HepG2 (cell line): ENCODE results near the gene HBQ1. TPM values are rescaled to one million over a fixed set of nuclear protein-coding genes. Genes with fewer than 3 reads are reported as not detected.
A peak's percentile ranks its signal among the peaks of the same experiment; 100 is the strongest.

Source experiments
- ARHGAP35 ChIP-seq: sonication (generic); formaldehyde crosslinking; IDR thresholded peaks from 2 replicates; pipeline ENCODE4 v1.9.0; 2022; ENCODE audit warnings: mild to moderate bottlenecking, inconsistent platforms, moderate library complexity, missing genetic modification reagents, borderline replicate concordance
- ETV5 ChIP-seq: IDR thresholded peaks from 2 replicates; pipeline ENCODE4 v1.6.1; 2018; ENCODE audit warnings: missing biosample characterization, missing genetic modification reagents, inconsistent platforms, borderline replicate concordance
- GABPB1 ChIP-seq: IDR thresholded peaks from 2 replicates; pipeline ENCODE4 v1.6.1; 2016; ENCODE audit warnings: mild to moderate bottlenecking, missing genetic modification reagents, moderate library complexity, missing compliant biosample characterization
- GLI4 ChIP-seq: sonication (generic); formaldehyde crosslinking; IDR thresholded peaks from 2 replicates; pipeline ENCODE4 v1.5.1; 2020; ENCODE audit warnings: missing genetic modification reagents, mild to moderate bottlenecking, moderate library complexity, borderline replicate concordance
- HOXA7 ChIP-seq: sonication (generic); formaldehyde crosslinking; IDR thresholded peaks from 2 replicates; pipeline ENCODE4 v1.8.1; 2022; ENCODE audit warnings: mild to moderate bottlenecking, missing genetic modification reagents, moderate library complexity
- MBNL3 ChIP-seq: fragments of 250-450 bp; sonication (Bioruptor Pico); conservative IDR thresholded peaks from 2 replicates; pipeline ENCODE4 v1.8.0; 2022; ENCODE audit warnings: mild to moderate bottlenecking, inconsistent platforms
- PAF1 ChIP-seq: IDR thresholded peaks from 2 replicates; pipeline ENCODE4 v1.6.1; 2016; ENCODE audit warnings: missing genetic modification reagents, missing compliant biosample characterization
- TRIM24 ChIP-seq: sonication (generic); formaldehyde crosslinking; IDR thresholded peaks from 2 replicates; pipeline ENCODE4 v1.8.0; 2022; ENCODE audit warnings: mild to moderate bottlenecking, missing genetic modification reagents
- XBP1 ChIP-seq: sonication (generic); formaldehyde crosslinking; IDR thresholded peaks from 2 replicates; pipeline ENCODE4 v1.5.0; 2020; ENCODE audit warnings: missing genetic modification reagents
- ZBTB3 ChIP-seq: sonication (generic); formaldehyde crosslinking; IDR thresholded peaks from 2 replicates; pipeline ENCODE4 v1.4.0; 2020; ENCODE audit warnings: low read depth, mild to moderate bottlenecking, moderate library complexity, missing genetic modification reagents, borderline replicate concordance
- ZFYVE20 ChIP-seq: sonication (generic); formaldehyde crosslinking; IDR thresholded peaks from 2 replicates; pipeline ENCODE4 v1.8.0; 2023; ENCODE audit warnings: low read depth, mild to moderate bottlenecking, moderate library complexity, missing genetic modification reagents, borderline replicate concordance
- ZNF121 ChIP-seq: sonication (generic); formaldehyde crosslinking; IDR thresholded peaks from 2 replicates; pipeline ENCODE4 v1.5.0; 2020; ENCODE audit warnings: mild to moderate bottlenecking, missing genetic modification reagents
- polyA plus RNA-seq, 8 experiments: library from polyadenylated mRNA; depleted of rRNA in 3 of 8; stranded (reverse) in 7 of 8; unstranded in 1 of 8; fragments of >200 nt; fragmentation: Illumina TruSeq in 4 of 8; extraction: Trizol in 4 of 8; gene quantifications; 2 replicates each; pipeline versions ENCODE4 v1.2.1 to v1.2.3, GENCODE V29; 2011 to 2016; ENCODE audit warnings: low read depth in 4 of 8, missing spikeins in 1 of 8, mixed read lengths in 1 of 8; ENCODE audit not compliant: insufficient read depth in 1 of 8
- total RNA-seq, 5 experiments: library from RNA; depleted of rRNA; stranded (reverse); fragments of >200 nt; fragmentation: Illumina TruSeq; extraction: Trizol; gene quantifications; 2 replicates each; pipeline ENCODE4 v1.2.3, GENCODE V29; 2016; ENCODE audit warnings: low read depth in 1 of 5
- TF ChIP-seq, protein P1 (sequence below): sonication (generic); formaldehyde crosslinking; IDR thresholded peaks from 2 replicates; pipeline ENCODE4 v1.4.0; 2020; ENCODE audit warnings: missing genetic modification reagents, borderline replicate concordance
- TF ChIP-seq, protein P2 (sequence below): sonication (generic); formaldehyde crosslinking; IDR thresholded peaks from 2 replicates; pipeline ENCODE4 v1.9.0; 2022; ENCODE audit warnings: low read depth, missing genetic modification reagents
- TF ChIP-seq, protein P3 (sequence below): sonication (generic); formaldehyde crosslinking; IDR thresholded peaks from 2 replicates; pipeline ENCODE4 v1.8.0; 2022; ENCODE audit warnings: mild to moderate bottlenecking, missing genetic modification reagents, moderate library complexity
- TF ChIP-seq, protein P4 (sequence below): sonication (generic); formaldehyde crosslinking; IDR thresholded peaks from 2 replicates; pipeline ENCODE4 v1.4.0; 2020; ENCODE audit warnings: missing genetic modification reagents
- TF ChIP-seq, protein P5 (sequence below): sonication (generic); formaldehyde crosslinking; IDR thresholded peaks from 2 replicates; pipeline ENCODE4 v1.4.0; 2020; ENCODE audit warnings: missing genetic modification reagents
- TF ChIP-seq, protein P6 (sequence below): sonication (generic); formaldehyde crosslinking; IDR thresholded peaks from 2 replicates; pipeline ENCODE4 v1.4.0; 2020; ENCODE audit warnings: mild to moderate bottlenecking, missing genetic modification reagents

The HBQ1 gene
- total and polyA plus RNA-seq, 2 of the 13 experiments (the other 11 are each of a cell fraction or from before 2014, with no cell fraction given) = 4.9 to 7.4 TPM

DNA sequence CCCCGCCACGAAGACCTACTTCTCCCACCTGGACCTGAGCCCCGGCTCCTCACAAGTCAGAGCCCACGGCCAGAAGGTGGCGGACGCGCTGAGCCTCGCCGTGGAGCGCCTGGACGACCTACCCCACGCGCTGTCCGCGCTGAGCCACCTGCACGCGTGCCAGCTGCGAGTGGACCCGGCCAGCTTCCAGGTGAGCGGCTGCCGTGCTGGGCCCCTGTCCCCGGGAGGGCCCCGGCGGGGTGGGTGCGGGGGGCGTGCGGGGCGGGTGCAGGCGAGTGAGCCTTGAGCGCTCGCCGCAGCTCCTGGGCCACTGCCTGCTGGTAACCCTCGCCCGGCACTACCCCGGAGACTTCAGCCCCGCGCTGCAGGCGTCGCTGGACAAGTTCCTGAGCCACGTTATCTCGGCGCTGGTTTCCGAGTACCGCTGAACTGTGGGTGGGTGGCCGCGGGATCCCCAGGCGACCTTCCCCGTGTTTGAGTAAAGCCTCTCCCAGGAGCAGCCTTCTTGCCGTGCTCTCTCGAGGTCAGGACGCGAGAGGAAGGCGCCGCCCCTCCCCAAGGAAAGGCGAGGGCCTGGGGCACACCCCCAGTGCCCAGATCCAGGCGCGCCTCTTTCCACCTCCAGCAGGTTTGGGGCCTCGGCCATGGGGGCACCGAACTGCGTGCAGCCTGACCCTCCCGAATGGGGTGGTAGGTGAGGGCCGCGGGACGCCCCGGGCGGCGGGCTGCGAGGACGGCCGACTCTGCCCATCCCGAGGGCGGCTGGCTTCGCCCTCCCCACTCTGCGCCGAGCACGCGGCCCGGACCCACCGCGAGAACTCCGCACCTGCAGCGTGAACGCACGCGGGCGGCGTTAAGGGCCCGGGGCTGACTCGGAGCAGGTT is 664 bp downstream of the HBQ1 start (continued):
- TF ChIP-seq PAF1 (CRISPR knock-in tag) (no peak), HOXA7 (CRISPR knock-in tag) (no peak), GLI4 (CRISPR knock-in tag) (peak; percentile 99), MBNL3 (CRISPR knock-in tag) (no peak), ETV5 (CRISPR knock-in tag) (peak; percentile 58), XBP1 (CRISPR knock-in tag) (no peak; the same call in 1 of the 2 replicates), GABPB1 (CRISPR knock-in tag) (peak; percentile 79), ZNF121 (CRISPR knock-in tag) (peak; percentile 64; the same call in 1 of the 2 replicates), TRIM24 (no peak), ARHGAP35 (CRISPR knock-in tag) (peak; percentile 99), ZBTB3 (peak; percentile 95; the same call in 1 of the 2 replicates), ZFYVE20 (CRISPR knock-in tag) (peak; percentile 97)
- TF ChIP-seq, protein P1, sequence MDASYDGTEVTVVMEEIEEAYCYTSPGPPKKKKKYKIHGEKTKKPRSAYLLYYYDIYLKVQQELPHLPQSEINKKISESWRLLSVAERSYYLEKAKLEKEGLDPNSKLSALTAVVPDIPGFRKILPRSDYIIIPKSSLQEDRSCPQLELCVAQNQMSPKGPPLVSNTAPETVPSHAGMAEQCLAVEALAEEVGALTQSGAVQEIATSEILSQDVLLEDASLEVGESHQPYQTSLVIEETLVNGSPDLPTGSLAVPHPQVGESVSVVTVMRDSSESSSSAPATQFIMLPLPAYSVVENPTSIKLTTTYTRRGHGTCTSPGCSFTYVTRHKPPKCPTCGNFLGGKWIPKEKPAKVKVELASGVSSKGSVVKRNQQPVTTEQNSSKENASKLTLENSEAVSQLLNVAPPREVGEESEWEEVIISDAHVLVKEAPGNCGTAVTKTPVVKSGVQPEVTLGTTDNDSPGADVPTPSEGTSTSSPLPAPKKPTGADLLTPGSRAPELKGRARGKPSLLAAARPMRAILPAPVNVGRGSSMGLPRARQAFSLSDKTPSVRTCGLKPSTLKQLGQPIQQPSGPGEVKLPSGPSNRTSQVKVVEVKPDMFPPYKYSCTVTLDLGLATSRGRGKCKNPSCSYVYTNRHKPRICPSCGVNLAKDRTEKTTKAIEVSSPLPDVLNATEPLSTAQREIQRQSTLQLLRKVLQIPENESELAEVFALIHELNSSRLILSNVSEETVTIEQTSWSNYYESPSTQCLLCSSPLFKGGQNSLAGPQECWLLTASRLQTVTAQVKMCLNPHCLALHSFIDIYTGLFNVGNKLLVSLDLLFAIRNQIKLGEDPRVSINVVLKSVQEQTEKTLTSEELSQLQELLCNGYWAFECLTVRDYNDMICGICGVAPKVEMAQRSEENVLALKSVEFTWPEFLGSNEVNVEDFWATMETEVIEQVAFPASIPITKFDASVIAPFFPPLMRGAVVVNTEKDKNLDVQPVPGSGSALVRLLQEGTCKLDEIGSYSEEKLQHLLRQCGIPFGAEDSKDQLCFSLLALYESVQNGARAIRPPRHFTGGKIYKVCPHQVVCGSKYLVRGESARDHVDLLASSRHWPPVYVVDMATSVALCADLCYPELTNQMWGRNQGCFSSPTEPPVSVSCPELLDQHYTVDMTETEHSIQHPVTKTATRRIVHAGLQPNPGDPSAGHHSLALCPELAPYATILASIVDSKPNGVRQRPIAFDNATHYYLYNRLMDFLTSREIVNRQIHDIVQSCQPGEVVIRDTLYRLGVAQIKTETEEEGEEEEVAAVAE = 0 out of 2 replicates have a peak, but pooled peaks have one; percentile 75
- TF ChIP-seq, protein P2, sequence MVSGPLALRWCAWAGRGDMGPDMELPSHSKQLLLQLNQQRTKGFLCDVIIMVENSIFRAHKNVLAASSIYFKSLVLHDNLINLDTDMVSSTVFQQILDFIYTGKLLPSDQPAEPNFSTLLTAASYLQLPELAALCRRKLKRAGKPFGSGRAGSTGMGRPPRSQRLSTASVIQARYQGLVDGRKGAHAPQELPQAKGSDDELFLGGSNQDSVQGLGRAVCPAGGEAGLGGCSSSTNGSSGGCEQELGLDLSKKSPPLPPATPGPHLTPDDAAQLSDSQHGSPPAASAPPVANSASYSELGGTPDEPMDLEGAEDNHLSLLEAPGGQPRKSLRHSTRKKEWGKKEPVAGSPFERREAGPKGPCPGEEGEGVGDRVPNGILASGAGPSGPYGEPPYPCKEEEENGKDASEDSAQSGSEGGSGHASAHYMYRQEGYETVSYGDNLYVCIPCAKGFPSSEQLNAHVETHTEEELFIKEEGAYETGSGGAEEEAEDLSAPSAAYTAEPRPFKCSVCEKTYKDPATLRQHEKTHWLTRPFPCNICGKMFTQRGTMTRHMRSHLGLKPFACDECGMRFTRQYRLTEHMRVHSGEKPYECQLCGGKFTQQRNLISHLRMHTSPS (CRISPR knock-in tag) = peak; percentile 69
- TF ChIP-seq, protein P3, sequence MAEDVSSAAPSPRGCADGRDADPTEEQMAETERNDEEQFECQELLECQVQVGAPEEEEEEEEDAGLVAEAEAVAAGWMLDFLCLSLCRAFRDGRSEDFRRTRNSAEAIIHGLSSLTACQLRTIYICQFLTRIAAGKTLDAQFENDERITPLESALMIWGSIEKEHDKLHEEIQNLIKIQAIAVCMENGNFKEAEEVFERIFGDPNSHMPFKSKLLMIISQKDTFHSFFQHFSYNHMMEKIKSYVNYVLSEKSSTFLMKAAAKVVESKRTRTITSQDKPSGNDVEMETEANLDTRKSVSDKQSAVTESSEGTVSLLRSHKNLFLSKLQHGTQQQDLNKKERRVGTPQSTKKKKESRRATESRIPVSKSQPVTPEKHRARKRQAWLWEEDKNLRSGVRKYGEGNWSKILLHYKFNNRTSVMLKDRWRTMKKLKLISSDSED (CRISPR knock-in tag) = peak; percentile 98
- TF ChIP-seq, protein P4, sequence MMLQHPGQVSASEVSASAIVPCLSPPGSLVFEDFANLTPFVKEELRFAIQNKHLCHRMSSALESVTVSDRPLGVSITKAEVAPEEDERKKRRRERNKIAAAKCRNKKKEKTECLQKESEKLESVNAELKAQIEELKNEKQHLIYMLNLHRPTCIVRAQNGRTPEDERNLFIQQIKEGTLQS (CRISPR knock-in tag) = peak; percentile 69; the same call in 1 of the 2 replicates
- TF ChIP-seq, protein P5, sequence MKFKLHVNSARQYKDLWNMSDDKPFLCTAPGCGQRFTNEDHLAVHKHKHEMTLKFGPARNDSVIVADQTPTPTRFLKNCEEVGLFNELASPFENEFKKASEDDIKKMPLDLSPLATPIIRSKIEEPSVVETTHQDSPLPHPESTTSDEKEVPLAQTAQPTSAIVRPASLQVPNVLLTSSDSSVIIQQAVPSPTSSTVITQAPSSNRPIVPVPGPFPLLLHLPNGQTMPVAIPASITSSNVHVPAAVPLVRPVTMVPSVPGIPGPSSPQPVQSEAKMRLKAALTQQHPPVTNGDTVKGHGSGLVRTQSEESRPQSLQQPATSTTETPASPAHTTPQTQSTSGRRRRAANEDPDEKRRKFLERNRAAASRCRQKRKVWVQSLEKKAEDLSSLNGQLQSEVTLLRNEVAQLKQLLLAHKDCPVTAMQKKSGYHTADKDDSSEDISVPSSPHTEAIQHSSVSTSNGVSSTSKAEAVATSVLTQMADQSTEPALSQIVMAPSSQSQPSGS = peak; percentile 86
- TF ChIP-seq, protein P6, sequence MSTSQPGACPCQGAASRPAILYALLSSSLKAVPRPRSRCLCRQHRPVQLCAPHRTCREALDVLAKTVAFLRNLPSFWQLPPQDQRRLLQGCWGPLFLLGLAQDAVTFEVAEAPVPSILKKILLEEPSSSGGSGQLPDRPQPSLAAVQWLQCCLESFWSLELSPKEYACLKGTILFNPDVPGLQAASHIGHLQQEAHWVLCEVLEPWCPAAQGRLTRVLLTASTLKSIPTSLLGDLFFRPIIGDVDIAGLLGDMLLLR (CRISPR knock-in tag) = peak; percentile 99
